OCI-LY3 (cell line): ENCODE measurements around the gene PRXL2B.
A peak's percentile ranks its signal among the peaks of the same experiment; 100 is the strongest.

ENCODE experiments used
- H2AFZ ChIP-seq: fragments of 200-600, 300-600 bp; shearing (Covaris generic); 2 replicates; pipeline ENCODE4 v1.6.0; 2014; ENCODE audit warnings: antibody characterized with exemption, low read depth, low read length
- H3K27ac ChIP-seq: fragments of 200-600, 300-600 bp; sonication (generic); 2 replicates; pipeline ENCODE4 v1.5.1; 2014; ENCODE audit warnings: mild to moderate bottlenecking, low read length, moderate library complexity, mixed read lengths
- H3K27me3 ChIP-seq: fragments of 200-600, 300-600 bp; sonication (generic); 2 replicates; pipeline ENCODE4 v1.6.1; 2014; ENCODE audit warnings: low read depth, low read length, mixed read lengths
- H3K36me3 ChIP-seq: fragments of 200-600, 300-600 bp; sonication (generic); replicated peaks from 2 replicates; pipeline ENCODE3; 2014; ENCODE audit warnings: low read depth, low read length, mixed read lengths
- H3K4me1 ChIP-seq: fragments of 300-600, 200-600 bp; sonication (generic); 2 replicates; pipeline ENCODE4 v1.6.1; 2014; ENCODE audit warnings: low read length, mixed read lengths
- H3K4me2 ChIP-seq: fragments of 200-600, 300-600 bp; sonication (generic); 2 replicates; pipeline ENCODE4 v1.6.1; 2014; ENCODE audit warnings: low read length, mixed read lengths
- H3K4me3 ChIP-seq: fragments of 300-600, 200-600 bp; sonication (generic); 2 replicates; pipeline ENCODE4 v1.5.1; 2014; ENCODE audit warnings: antibody characterized with exemption, mild to moderate bottlenecking, low read length, moderate library complexity
- H3K79me2 ChIP-seq: fragments of 300-600, 200-600 bp; shearing (Covaris generic); 2 replicates; pipeline ENCODE4 v1.6.1; 2014; ENCODE audit warnings: mild to moderate bottlenecking, low read length, mixed read lengths
- H3K9ac ChIP-seq: fragments of 300-600, 200-600 bp; shearing (Covaris generic); 2 replicates; pipeline ENCODE4 v1.6.0; 2014; ENCODE audit warnings: mild to moderate bottlenecking, low read length, moderate library complexity
- H3K9me3 ChIP-seq: fragments of 200-600, 300-600 bp; shearing (Covaris generic); 2 replicates; pipeline ENCODE4 v1.6.1; 2014; ENCODE audit warnings: low read length, mixed read lengths; ENCODE audit not compliant: insufficient read depth
- H4K20me1 ChIP-seq: fragments of 200-600, 300-600 bp; sonication (generic); 2 replicates; pipeline ENCODE4 v1.6.1; 2016; ENCODE audit warnings: low read length, mixed read lengths; ENCODE audit not compliant: insufficient read depth
- CTCF ChIP-seq: fragments of 200-600, 300-600 bp; sonication (generic); IDR thresholded peaks from 2 replicates; pipeline ENCODE4 v1.5.1; 2014; ENCODE audit warnings: antibody characterized with exemption, low read length, low read depth
- EZH2phosphoT487 ChIP-seq: fragments of 200-600 bp; shearing (Covaris generic); IDR thresholded peaks from 2 replicates; pipeline ENCODE4 v1.6.1; 2018; ENCODE audit warnings: antibody characterized with exemption, mixed run types, low read depth

PRXL2B gene, protein sequence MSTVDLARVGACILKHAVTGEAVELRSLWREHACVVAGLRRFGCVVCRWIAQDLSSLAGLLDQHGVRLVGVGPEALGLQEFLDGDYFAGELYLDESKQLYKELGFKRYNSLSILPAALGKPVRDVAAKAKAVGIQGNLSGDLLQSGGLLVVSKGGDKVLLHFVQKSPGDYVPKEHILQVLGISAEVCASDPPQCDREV

DNA sequence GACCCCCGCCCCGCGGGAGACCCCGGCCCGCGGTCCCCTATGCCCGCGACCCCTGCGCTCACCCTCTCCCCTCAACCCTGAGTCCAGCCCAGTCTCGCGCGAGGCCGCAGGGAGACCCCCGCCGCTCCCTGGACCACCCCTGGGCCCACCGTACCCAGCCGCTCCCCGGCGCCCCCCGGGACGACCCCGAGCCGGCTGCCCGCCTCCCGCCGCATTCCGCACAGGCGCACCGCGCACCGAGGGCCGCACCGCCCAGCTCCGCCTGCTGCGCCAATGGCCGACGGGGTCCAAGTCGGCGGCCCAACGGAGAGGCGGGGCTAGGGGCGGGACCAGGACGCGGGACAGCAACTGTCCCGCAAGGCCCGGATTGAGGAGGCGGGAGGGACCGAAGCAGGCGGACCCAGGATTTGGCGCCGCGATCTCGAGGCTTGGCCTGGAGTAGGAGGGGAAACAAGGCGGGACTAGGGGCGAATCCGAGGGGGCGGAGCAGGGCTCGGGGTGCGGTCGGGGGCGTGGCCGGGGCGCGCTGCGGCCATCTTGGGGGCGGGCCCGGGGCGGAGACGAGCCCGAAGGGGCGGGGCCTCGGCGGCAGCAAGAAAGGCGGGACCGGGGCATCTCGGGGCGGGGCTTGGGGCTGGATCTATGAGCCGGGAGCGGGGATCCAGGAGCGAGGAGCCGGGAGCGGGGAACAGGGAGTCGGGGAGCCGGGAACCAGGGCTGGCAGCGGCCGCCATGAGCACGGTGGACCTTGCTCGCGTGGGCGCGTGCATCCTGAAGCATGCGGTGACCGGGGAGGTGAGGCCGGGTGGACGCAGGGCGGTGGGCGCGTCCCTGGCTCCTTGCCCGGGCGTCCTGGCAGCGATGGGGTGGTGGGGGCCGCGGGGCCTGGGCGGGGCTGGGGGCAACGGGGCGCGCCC, at the start of gene PRXL2B:
PRXL2B (plus strand) TSS at position 624 of the 917 bp plus-strand sequence; CDS start at position 733, 109 bp downstream.
- Histone ChIP-seq H2AFZ (peak within 1 kb of the TSS; percentile 78; the same call in 1 of the 2 replicates), H3K27me3 (no peaks in the 10 kb centered on the region), H3K9me3 (no peaks in the 10 kb centered on the region), H3K4me2 (peak within 1 kb of the TSS; percentile 90), H4K20me1 (no peaks in the 10 kb centered on the region), H3K36me3 (peaks cover 3% of the 10 kb centered on the region), H3K27ac (peak within 1 kb of the TSS; percentile 93), H3K9ac (peak within 1 kb of the TSS; percentile 95), H3K4me3 (peak within 1 kb of the TSS; percentile 97), H3K4me1 (peaks cover 29% of the 10 kb centered on the region), H3K79me2 (peaks cover 10% of the 10 kb centered on the region; the same call in 1 of the 2 replicates)
- no peak for TF ChIP-seq CTCF
- no peak for TF ChIP-seq EZH2phosphoT487

- no peak for TF ChIP-seq CTCF
- Histone ChIP-seq H3K79me2 (no peaks in the 10 kb centered on the region), H3K9ac (no peak overlapping the region), H3K9me3 (no peaks in the 10 kb centered on the region), H3K4me1 (no peaks in the 10 kb centered on the region), H3K27me3 (peaks cover 10% of the 10 kb centered on the region; the same call in 1 of the 2 replicates), H3K36me3 (no peaks in the 10 kb centered on the region), H3K4me2 (no peak overlapping the region), H3K27ac (no peak overlapping the region), H3K4me3 (no peak overlapping the region), H2AFZ (no peak overlapping the region), H4K20me1 (no peaks in the 10 kb centered on the region)
Measured at GRCh38 chr1:2537784-2538115, 48.8 kb upstream of the PRXL2B start.

DNA sequence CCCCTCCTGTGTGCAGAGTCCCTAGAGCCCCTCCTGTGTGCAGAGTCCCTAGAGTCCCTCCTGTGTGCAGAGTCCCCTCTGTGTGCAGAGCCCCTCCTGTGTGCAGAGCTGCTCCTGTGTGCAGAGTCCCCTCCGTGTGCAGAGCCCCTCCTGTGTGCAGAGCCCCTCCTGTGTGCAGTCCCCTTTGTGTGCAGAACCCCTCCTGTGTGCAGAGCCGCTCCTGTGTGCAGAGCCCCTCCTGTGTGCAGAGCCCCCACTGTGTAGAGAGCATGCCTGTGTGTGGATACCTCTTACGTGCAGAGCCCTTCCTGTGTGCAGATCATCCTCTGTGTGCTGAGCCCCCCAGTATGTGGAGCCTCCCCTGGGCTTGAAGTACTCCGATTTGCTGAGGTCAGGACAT, 48.2 kb upstream of the PRXL2B start:
- no peak overlapping the region for H3K9ac ChIP-seq
- H3K9me3 ChIP-seq: no peaks in the 10 kb centered on the region
- H3K4me2 ChIP-seq: no peak overlapping the region
- peaks cover 5% of the 10 kb centered on the region; the same call in 1 of the 2 replicates for H3K27me3 ChIP-seq
- H3K27ac ChIP-seq: no peak overlapping the region
- no peaks in the 10 kb centered on the region for H4K20me1 ChIP-seq
- no peak overlapping the region for H3K4me3 ChIP-seq
- H3K4me1 ChIP-seq: no peaks in the 10 kb centered on the region
- no peak for TF ChIP-seq CTCF
- TF ChIP-seq EZH2phosphoT487: no peak
- no peak overlapping the region for H2AFZ ChIP-seq
- H3K79me2 ChIP-seq: no peaks in the 10 kb centered on the region
- no peaks in the 10 kb centered on the region for H3K36me3 ChIP-seq

DNA sequence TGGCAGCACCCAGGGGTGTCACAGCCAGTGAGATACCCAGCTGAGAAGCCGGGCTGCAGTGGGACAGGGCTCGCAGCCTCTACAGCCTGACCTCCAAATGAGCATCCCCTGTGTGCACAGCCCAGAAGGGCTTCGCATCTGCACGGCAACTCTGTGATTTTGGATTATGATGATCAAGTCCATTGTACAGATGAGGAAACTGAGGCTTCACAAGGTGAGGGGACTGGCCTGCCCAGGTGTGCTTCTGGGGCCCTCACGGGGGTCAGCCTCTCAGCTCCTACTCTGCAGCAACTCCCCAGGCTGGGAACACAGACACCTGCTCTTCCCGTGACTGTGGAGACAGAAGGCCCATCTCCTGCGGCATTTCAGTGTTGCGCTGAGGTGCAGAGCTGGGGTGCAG, 47.7 kb upstream of the PRXL2B start:
- Histone ChIP-seq H3K4me2 (no peak overlapping the region), H2AFZ (no peak overlapping the region), H3K36me3 (no peaks in the 10 kb centered on the region), H3K79me2 (no peaks in the 10 kb centered on the region), H3K9ac (no peak overlapping the region), H3K4me1 (no peaks in the 10 kb centered on the region), H3K27me3 (peaks cover 5% of the 10 kb centered on the region; the same call in 1 of the 2 replicates), H3K4me3 (no peak overlapping the region), H4K20me1 (no peaks in the 10 kb centered on the region), H3K9me3 (no peaks in the 10 kb centered on the region), H3K27ac (no peak overlapping the region)
- TF ChIP-seq CTCF: no peak
- TF ChIP-seq EZH2phosphoT487: no peak
